Neural cell (in vitro differentiated cells): ENCODE data around the gene RSF1. TPM values are rescaled to one million over a fixed set of nuclear protein-coding genes. Genes with fewer than 3 reads are reported as not detected.

ENCODE experiments used
- H2AFZ ChIP-seq: fragments of 200-600, 300-800 bp; sonication (generic), shearing (Covaris generic); 2 replicates; pipeline ENCODE4 v1.6.0; 2014; ENCODE audit warnings: low read depth, mild to moderate bottlenecking, antibody characterized with exemption, low read length, moderate library complexity
- H3F3A ChIP-seq: fragments of 200-600 bp; shearing (Covaris generic); 2 replicates; pipeline ENCODE4 v1.6.1; 2016; ENCODE audit warnings: mild to moderate bottlenecking, moderate library complexity, mixed read lengths, antibody characterized with exemption, low read length; ENCODE audit not compliant: insufficient read depth, poor library complexity, severe bottlenecking
- H3K27ac ChIP-seq: fragments of 200-600, 300-800 bp; sonication (generic), shearing (Covaris generic); 2 replicates; pipeline ENCODE4 v1.5.1; 2014; ENCODE audit warnings: mild to moderate bottlenecking, low read length, moderate library complexity
- H3K27me3 ChIP-seq: fragments of 300-800, 200-600 bp; sonication (generic), shearing (Covaris generic); 2 replicates; pipeline ENCODE4 v1.6.0; 2014; ENCODE audit warnings: mild to moderate bottlenecking, low read depth, low read length, moderate library complexity; ENCODE audit not compliant: insufficient read depth
- H3K36me3 ChIP-seq: fragments of 300-800, 200-600 bp; sonication (generic), shearing (Covaris generic); 2 replicates; pipeline ENCODE4 v1.5.1; 2014; ENCODE audit warnings: mild to moderate bottlenecking, antibody characterized with exemption, low read length, moderate library complexity; ENCODE audit not compliant: insufficient read depth
- H3K4me2 ChIP-seq: fragments of 300-800, 200-600 bp; sonication (generic), shearing (Covaris generic); 2 replicates; pipeline ENCODE4 v1.6.0; 2014; ENCODE audit warnings: mild to moderate bottlenecking, low read length
- H3K4me3 ChIP-seq: fragments of 300-800, 200-600 bp; sonication (generic), shearing (Covaris generic); 2 replicates; pipeline ENCODE4 v1.5.1; 2014; ENCODE audit warnings: mild to moderate bottlenecking, low read length, moderate library complexity
- H3K79me2 ChIP-seq: fragments of 200-600 bp; shearing (Covaris generic); replicated peaks from 2 replicates; pipeline ENCODE4 v1.6.0; 2014; ENCODE audit warnings: mild to moderate bottlenecking, low read length, moderate library complexity; ENCODE audit not compliant: insufficient read depth
- H3K9ac ChIP-seq: fragments of 300-800, 200-600 bp; sonication (generic), shearing (Covaris generic); 2 replicates; pipeline ENCODE4 v1.6.1; 2016; ENCODE audit warnings: mild to moderate bottlenecking, low read length, mixed read lengths
- H3K9me2 ChIP-seq: fragments of 200-600 bp; shearing (Covaris generic); 2 replicates; pipeline ENCODE4 v1.6.1; 2016; ENCODE audit warnings: mild to moderate bottlenecking, low read length, mixed read lengths; ENCODE audit not compliant: insufficient read depth
- H3K9me3 ChIP-seq: fragments of 200-600, 300-800 bp; sonication (generic), shearing (Covaris generic); 2 replicates; pipeline ENCODE4 v1.6.1; 2016; ENCODE audit warnings: mild to moderate bottlenecking, mixed run types, low read length, moderate library complexity, mixed read lengths
- H4K20me1 ChIP-seq: fragments of 200-600 bp; shearing (Covaris generic); 2 replicates; pipeline ENCODE4 v1.6.1; 2016; ENCODE audit warnings: mild to moderate bottlenecking, mixed run types; ENCODE audit not compliant: insufficient read depth
- CTCF ChIP-seq: fragments of 450-650 bp; IDR thresholded peaks from 2 replicates; pipeline ENCODE4 v1.5.1; 2014; ENCODE audit warnings: antibody characterized with exemption, mild to moderate bottlenecking, moderate library complexity; ENCODE audit not compliant: poor library complexity, severe bottlenecking
- EP300 ChIP-seq: fragments of 450-650 bp; conservative IDR thresholded peaks from 2 replicates; pipeline ENCODE4 v1.6.1; 2014; ENCODE audit warnings: antibody characterized with exemption, mild to moderate bottlenecking, moderate library complexity; ENCODE audit not compliant: poor library complexity, severe bottlenecking
- EZH2 ChIP-seq: fragments of 200-600, 300-800 bp; shearing (Covaris generic), sonication (generic); IDR thresholded peaks from 2 replicates; pipeline ENCODE4 v1.6.1; 2014; ENCODE audit warnings: antibody characterized with exemption, low read length, borderline replicate concordance, mild to moderate bottlenecking; ENCODE audit not compliant: insufficient read depth, poor library complexity, severe bottlenecking
- MXI1 ChIP-seq: fragments of 450-650 bp; conservative IDR thresholded peaks from 2 replicates; pipeline ENCODE4 v1.6.1; 2014; ENCODE audit warnings: antibody characterized with exemption, mild to moderate bottlenecking; ENCODE audit not compliant: poor library complexity, severe bottlenecking
- POLR2AphosphoS5 ChIP-seq: IDR thresholded peaks from 2 replicates; pipeline ENCODE4 v1.6.1; 2012
- RAD21 ChIP-seq: fragments of 450-650 bp; conservative IDR thresholded peaks from 2 replicates; pipeline ENCODE4 v1.6.1; 2014; ENCODE audit warnings: antibody characterized with exemption, mild to moderate bottlenecking, moderate library complexity
- REST ChIP-seq: IDR thresholded peaks from 2 replicates; pipeline ENCODE4 v1.6.1; 2012; ENCODE audit warnings: borderline replicate concordance
- SMC3 ChIP-seq: fragments of 450-650 bp; conservative IDR thresholded peaks from 2 replicates; pipeline ENCODE4 v1.6.1; 2014; ENCODE audit warnings: antibody characterized with exemption, mild to moderate bottlenecking, moderate library complexity; ENCODE audit not compliant: poor library complexity
- TAF1 ChIP-seq: IDR thresholded peaks from 2 replicates; pipeline ENCODE4 v1.6.1; 2012; ENCODE audit warnings: low read depth
- polyA plus RNA-seq: library from polyadenylated mRNA; depleted of rRNA; stranded (reverse); fragments of >200 nt; gene quantifications from 2 replicates; pipeline ENCODE4 v1.2.3, GENCODE V29; 2014

Gene RSF1
- polyA plus RNA-seq, 1 donor from 2014 or later = 19.1 TPM

DNA sequence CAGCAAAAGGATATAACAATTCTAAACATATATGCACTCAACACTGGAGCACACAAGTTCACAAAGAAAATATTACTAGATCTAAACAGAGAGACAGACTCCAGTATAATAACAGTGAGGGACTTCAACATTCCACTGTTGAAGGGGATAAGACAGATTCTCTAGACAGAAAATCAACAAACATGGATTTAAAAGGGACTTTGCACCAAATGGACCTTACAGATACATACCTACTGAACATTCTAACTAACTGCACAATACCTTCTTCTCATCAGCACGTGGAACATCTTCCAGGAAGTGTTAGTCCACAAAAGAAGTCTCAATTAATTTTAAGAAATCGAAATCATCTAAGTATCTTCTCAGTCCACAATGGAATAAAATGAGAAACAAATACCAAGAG, 26.6 kb downstream of the RSF1 start:
- no peak overlapping the region for H3K4me3 ChIP-seq
- no peaks in the 10 kb centered on the region for H3K9me2 ChIP-seq
- H2AFZ ChIP-seq = no peak overlapping the region
- H3K79me2 ChIP-seq = peaks cover 71% of the 10 kb centered on the region
- H3K9ac ChIP-seq = no peak overlapping the region
- H4K20me1 ChIP-seq = no peaks in the 10 kb centered on the region
- H3K36me3 ChIP-seq = peaks cover 4% of the 10 kb centered on the region
- no peak overlapping the region for H3K27ac ChIP-seq
- H3K27me3 ChIP-seq = no peaks in the 10 kb centered on the region
- H3K9me3 ChIP-seq = no peaks in the 10 kb centered on the region
- TF ChIP-seq REST (no peak), SMC3 (no peak), RAD21 (no peak), CTCF (no peak), POLR2AphosphoS5 (no peak), EZH2 (no peak), EP300 (no peak), MXI1 (no peak), TAF1 (no peak)
- H3F3A ChIP-seq = no peaks in the 10 kb centered on the region
- H3K4me2 ChIP-seq = no peak overlapping the region

DNA sequence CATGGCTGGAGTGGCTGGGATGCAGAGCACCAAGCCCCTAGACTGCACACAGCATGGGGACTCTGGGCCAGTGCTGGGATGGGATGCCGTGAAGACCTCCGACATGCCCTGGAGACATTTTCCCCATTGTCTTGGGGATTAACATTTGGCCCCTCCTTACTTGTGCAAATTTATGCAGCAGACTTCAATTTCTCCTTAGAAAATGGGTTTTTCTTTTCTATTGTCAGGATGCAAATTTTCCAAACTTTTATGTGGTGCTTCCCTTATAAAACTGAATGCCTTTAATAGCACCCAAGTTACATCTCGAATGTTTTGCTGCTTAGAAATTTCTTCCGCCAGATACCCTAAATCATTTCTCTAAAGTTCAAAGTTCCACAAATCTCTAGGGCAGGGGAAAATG, 29.2 kb downstream of the RSF1 start:
- TF ChIP-seq EP300 (no peak), RAD21 (no peak), MXI1 (no peak), REST (no peak), POLR2AphosphoS5 (no peak), SMC3 (no peak), EZH2 (no peak), TAF1 (no peak), CTCF (no peak)
- Histone ChIP-seq H3K4me3 (no peak overlapping the region), H3K9ac (no peak overlapping the region), H3K4me2 (no peak overlapping the region), H3K9me2 (no peaks in the 10 kb centered on the region), H3F3A (no peaks in the 10 kb centered on the region), H3K27me3 (no peaks in the 10 kb centered on the region), H2AFZ (no peak overlapping the region), H4K20me1 (no peaks in the 10 kb centered on the region), H3K36me3 (peaks cover 4% of the 10 kb centered on the region), H3K9me3 (no peaks in the 10 kb centered on the region), H3K79me2 (peaks cover 70% of the 10 kb centered on the region), H3K27ac (no peak overlapping the region)
